ENCODE measurements around the gene DTWD1.

DTWD1 gene

DNA sequence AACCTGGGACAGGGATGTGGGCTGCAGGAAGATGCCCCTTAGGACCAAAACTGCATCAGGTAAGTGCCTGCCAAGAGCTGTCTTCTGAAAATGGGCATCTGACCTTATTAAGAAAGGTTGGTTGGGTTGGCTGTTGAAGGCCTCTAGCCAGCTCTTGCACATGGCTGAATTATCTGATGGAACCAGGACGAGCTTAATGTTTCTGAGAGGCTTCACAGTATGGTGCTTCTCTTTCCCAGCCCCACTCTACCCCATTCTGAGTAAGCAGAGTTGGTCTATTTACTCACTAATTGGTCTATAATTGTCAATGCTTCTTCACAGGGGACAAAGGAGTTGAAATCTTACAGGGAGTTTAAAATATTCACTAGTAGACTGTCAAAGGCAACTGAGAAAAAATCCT lies 48.4 kb downstream of the DTWD1 start:
- no peaks in the 10 kb centered on the region for H3K4me1 ChIP-seq (ENCODE audit: control insufficient read depth in 1 of 2, insufficient read depth in 2 of 2, low read length in 2 of 2)
- H3K9me3 ChIP-seq (ENCODE audit: control insufficient read depth in 1 of 2, low read length in 2 of 2) = no peaks in the 10 kb centered on the region
- H3K4me3 ChIP-seq (ENCODE audit: low read depth in 1 of 2, low read length in 2 of 2) = no peak overlapping the region
- no peaks in the 10 kb centered on the region for H3K27me3 ChIP-seq (ENCODE audit: control insufficient read depth in 1 of 2, insufficient read depth in 2 of 2, low read length in 2 of 2)
- no peak overlapping the region for H3K9ac ChIP-seq (ENCODE audit: low read depth in 1 of 2, low read length in 2 of 2)
- H3K36me3 ChIP-seq (ENCODE audit: control insufficient read depth in 1 of 2, insufficient read depth in 2 of 2, low read length in 2 of 2) = no peaks in the 10 kb centered on the region
- H3K27ac ChIP-seq (ENCODE audit: low read depth, low read length) = no peak overlapping the region

DNA sequence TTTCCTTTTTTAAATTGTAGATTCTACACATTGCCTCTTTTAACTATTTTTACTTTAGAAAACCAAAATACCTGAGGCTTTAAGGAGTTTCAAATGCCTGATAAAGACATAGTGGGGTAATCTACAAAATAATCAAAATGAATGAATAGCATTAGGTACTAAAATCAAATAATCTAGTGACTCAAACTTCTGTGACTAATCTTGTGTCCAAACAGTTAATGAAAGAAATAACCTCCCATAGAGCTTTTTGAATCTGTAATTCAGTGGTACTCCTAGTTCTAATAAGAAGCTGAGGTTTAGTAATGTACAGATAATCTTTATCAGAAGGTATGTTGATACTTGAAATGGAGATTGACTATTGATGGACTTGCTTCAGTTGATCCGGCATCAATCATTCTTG lies 53.0 kb downstream of the DTWD1 start:
- H3K9me3 ChIP-seq (ENCODE audit: control insufficient read depth in 1 of 2, low read length in 2 of 2) = no peaks in the 10 kb centered on the region
- no peaks in the 10 kb centered on the region for H3K4me1 ChIP-seq (ENCODE audit: control insufficient read depth in 1 of 2, insufficient read depth in 2 of 2, low read length in 2 of 2)
- H3K27me3 ChIP-seq (ENCODE audit: control insufficient read depth in 1 of 2, insufficient read depth in 2 of 2, low read length in 2 of 2) = no peaks in the 10 kb centered on the region
- no peak overlapping the region for H3K27ac ChIP-seq (ENCODE audit: low read depth, low read length)
- no peak overlapping the region for H3K9ac ChIP-seq (ENCODE audit: low read depth in 1 of 2, low read length in 2 of 2)
- no peak overlapping the region for H3K4me3 ChIP-seq (ENCODE audit: low read depth in 1 of 2, low read length in 2 of 2)
- no peaks in the 10 kb centered on the region for H3K36me3 ChIP-seq (ENCODE audit: control insufficient read depth in 1 of 2, insufficient read depth in 2 of 2, low read length in 2 of 2)

DNA sequence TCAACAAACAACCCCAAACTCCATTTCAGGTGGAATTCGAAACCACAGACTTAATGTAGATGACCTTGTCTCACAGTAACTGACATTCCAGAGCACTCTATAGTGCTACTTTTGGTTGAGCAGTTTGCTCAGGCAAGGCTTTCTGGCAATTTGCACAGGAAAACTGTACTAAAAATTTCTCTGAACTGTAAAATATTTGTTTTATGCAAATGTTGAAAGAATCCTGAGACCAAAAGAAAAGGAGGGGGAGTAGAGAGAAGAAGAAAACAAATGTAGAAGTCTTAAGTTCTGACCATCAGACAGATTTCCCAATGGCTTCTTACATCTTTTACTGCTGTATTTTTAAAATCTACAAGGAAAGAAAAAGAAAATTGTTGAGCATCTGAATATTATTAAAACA lies 53.5 kb downstream of the DTWD1 start:
- Histone ChIP-seq H3K27ac (ENCODE audit: low read depth, low read length) (no peak overlapping the region), H3K4me1 (ENCODE audit: control insufficient read depth in 1 of 2, insufficient read depth in 2 of 2, low read length in 2 of 2) (no peaks in the 10 kb centered on the region), H3K4me3 (ENCODE audit: low read depth in 1 of 2, low read length in 2 of 2) (no peak overlapping the region), H3K9me3 (ENCODE audit: control insufficient read depth in 1 of 2, low read length in 2 of 2) (no peaks in the 10 kb centered on the region), H3K27me3 (ENCODE audit: control insufficient read depth in 1 of 2, insufficient read depth in 2 of 2, low read length in 2 of 2) (no peaks in the 10 kb centered on the region), H3K9ac (ENCODE audit: low read depth in 1 of 2, low read length in 2 of 2) (no peak overlapping the region), H3K36me3 (ENCODE audit: control insufficient read depth in 1 of 2, insufficient read depth in 2 of 2, low read length in 2 of 2) (no peaks in the 10 kb centered on the region)

DNA sequence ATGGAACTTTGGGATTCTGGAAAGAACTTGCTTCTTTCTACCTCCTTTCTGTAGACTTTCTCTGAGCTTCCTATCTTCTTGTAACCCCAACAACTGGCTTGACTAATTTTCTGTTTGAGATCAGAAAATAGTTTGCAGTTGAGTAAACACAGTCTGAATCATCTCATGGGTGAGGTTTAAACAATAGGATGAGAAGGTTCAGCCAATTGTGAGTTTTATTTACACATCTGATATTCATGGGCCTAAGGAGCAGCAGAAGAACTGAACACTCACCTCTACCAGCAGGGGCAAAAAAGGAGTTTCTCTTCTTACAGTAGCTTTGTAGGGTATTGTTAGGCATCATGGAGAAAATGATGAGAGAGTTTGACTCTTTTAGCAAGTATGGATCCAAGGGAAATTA lies 54.2 kb downstream of the DTWD1 start:
- no peaks in the 10 kb centered on the region for H3K4me1 ChIP-seq (ENCODE audit: control insufficient read depth in 1 of 2, insufficient read depth in 2 of 2, low read length in 2 of 2)
- H3K27me3 ChIP-seq (ENCODE audit: control insufficient read depth in 1 of 2, insufficient read depth in 2 of 2, low read length in 2 of 2) = no peaks in the 10 kb centered on the region
- H3K27ac ChIP-seq (ENCODE audit: low read depth, low read length) = no peak overlapping the region
- H3K9me3 ChIP-seq (ENCODE audit: control insufficient read depth in 1 of 2, low read length in 2 of 2) = no peaks in the 10 kb centered on the region
- H3K9ac ChIP-seq (ENCODE audit: low read depth in 1 of 2, low read length in 2 of 2) = no peak overlapping the region
- no peaks in the 10 kb centered on the region for H3K36me3 ChIP-seq (ENCODE audit: control insufficient read depth in 1 of 2, insufficient read depth in 2 of 2, low read length in 2 of 2)
- no peak overlapping the region for H3K4me3 ChIP-seq (ENCODE audit: low read depth in 1 of 2, low read length in 2 of 2)

DNA sequence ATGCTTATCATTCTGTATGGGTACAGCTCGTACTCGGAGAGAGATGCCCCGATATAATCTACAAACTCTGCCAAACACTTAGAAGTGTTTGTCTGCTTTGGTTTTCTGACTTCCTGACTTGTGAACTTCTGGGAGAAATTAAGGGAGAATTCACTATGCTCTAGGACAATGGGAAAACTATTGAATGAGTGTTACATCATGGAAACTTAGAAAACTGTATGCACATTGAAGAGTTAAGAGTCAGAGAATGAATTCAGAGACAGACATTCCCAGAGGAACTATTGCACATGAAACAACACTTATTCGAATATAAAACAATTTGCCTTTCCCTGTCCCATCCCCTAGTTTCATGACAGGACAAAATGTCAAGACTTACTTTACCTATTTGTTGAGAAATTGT lies 57.8 kb downstream of the DTWD1 start:
- no peak overlapping the region for H3K27ac ChIP-seq (ENCODE audit: low read depth, low read length)
- no peaks in the 10 kb centered on the region for H3K27me3 ChIP-seq (ENCODE audit: control insufficient read depth in 1 of 2, insufficient read depth in 2 of 2, low read length in 2 of 2)
- no peaks in the 10 kb centered on the region for H3K4me1 ChIP-seq (ENCODE audit: control insufficient read depth in 1 of 2, insufficient read depth in 2 of 2, low read length in 2 of 2)
- no peaks in the 10 kb centered on the region for H3K9me3 ChIP-seq (ENCODE audit: control insufficient read depth in 1 of 2, low read length in 2 of 2)
- H3K36me3 ChIP-seq (ENCODE audit: control insufficient read depth in 1 of 2, insufficient read depth in 2 of 2, low read length in 2 of 2) = no peaks in the 10 kb centered on the region
- H3K9ac ChIP-seq (ENCODE audit: low read depth in 1 of 2, low read length in 2 of 2) = no peak overlapping the region
- H3K4me3 ChIP-seq (ENCODE audit: low read depth in 1 of 2, low read length in 2 of 2) = no peak overlapping the region

DNA sequence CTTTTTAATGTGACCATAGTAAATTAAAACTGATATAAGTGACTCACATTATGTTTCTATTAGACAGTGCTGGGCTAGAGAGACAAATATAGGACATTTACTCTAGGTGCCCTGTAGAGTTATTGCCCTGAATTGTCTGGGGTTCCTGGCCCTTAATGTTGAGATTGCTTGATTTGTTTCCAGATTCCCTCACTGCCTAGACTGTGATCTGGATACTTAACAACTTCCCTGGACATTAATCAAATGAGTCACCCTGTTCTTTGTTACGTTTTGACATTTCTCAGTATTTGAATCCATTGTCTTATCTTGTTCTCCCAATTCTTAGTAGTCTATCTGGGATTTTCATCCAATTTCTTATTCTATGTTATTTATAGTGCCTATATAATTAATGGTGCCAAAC lies 65.8 kb downstream of the DTWD1 start:
- no peaks in the 10 kb centered on the region for H3K36me3 ChIP-seq (ENCODE audit: control insufficient read depth in 1 of 2, insufficient read depth in 2 of 2, low read length in 2 of 2)
- H3K27ac ChIP-seq (ENCODE audit: low read depth, low read length) = no peak overlapping the region
- H3K9me3 ChIP-seq (ENCODE audit: control insufficient read depth in 1 of 2, low read length in 2 of 2) = no peaks in the 10 kb centered on the region
- no peak overlapping the region for H3K9ac ChIP-seq (ENCODE audit: low read depth in 1 of 2, low read length in 2 of 2)
- H3K27me3 ChIP-seq (ENCODE audit: control insufficient read depth in 1 of 2, insufficient read depth in 2 of 2, low read length in 2 of 2) = no peaks in the 10 kb centered on the region
- H3K4me1 ChIP-seq (ENCODE audit: control insufficient read depth in 1 of 2, insufficient read depth in 2 of 2, low read length in 2 of 2) = no peaks in the 10 kb centered on the region
- no peak overlapping the region for H3K4me3 ChIP-seq (ENCODE audit: low read depth in 1 of 2, low read length in 2 of 2)

DNA sequence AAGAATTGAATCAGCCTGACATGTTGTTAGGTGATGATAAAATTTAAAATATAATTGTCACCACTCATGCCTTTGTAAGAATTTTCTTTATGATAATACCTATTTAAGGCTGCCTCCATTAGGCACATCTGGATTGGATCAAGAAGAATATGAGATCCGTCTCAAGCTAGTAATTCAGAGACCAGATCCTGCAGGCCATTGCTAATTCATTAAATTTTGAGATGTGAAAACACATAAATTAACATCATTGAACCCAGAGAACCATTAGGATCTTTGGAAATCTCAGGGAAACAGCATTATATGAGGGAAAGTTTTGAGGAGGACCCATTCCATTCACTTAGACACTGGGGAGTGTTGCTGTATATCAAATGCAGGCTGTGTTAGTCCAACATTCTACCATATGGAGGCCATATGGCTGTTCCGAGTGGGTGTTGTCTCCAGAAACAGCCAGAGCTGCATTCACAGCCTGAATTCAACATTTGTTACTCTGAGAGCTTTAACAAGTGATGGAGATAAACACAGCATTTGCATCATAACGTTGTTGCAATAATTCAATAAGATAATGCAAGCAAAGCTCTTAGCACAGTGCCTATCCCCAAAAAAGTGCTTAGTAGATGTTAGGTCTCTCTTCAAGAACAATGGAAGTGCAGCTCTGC lies 67.4 kb downstream of the DTWD1 start:
- H3K4me3 ChIP-seq (ENCODE audit: low read depth in 1 of 2, low read length in 2 of 2) = no peak overlapping the region
- no peak overlapping the region for H3K27ac ChIP-seq (ENCODE audit: low read depth, low read length)
- no peaks in the 10 kb centered on the region for H3K9me3 ChIP-seq (ENCODE audit: control insufficient read depth in 1 of 2, low read length in 2 of 2)
- no peaks in the 10 kb centered on the region for H3K36me3 ChIP-seq (ENCODE audit: control insufficient read depth in 1 of 2, insufficient read depth in 2 of 2, low read length in 2 of 2)
- no peaks in the 10 kb centered on the region for H3K27me3 ChIP-seq (ENCODE audit: control insufficient read depth in 1 of 2, insufficient read depth in 2 of 2, low read length in 2 of 2)
- no peaks in the 10 kb centered on the region for H3K4me1 ChIP-seq (ENCODE audit: control insufficient read depth in 1 of 2, insufficient read depth in 2 of 2, low read length in 2 of 2)
- no peak overlapping the region for H3K9ac ChIP-seq (ENCODE audit: low read depth in 1 of 2, low read length in 2 of 2)

DNA sequence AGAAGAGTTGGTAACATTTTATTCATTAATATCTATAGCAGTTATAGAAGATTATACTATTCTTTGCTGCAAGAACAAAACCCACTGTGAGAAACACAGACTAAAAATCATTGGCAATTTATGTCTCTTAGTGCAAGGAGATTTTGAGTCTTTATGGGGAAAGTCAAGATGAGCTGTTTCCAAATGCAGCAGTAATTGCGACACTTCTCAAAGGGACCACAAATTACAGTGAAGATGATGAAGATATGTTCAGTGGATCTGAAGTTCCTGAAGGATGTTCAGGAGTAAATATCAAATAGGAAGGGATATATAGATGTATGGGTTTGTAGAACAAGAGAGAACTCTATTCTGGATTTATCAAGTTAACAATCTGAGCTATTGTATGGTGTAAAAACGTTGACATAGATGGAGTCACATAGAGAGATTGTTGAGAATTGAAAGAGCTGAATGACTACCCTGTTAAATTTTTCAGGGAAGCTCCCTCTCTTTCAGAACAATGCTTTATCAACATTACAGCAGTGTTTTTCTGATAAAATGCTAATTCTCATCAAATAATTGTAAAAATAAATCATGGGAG lies 71.8 kb downstream of the DTWD1 start:
- H3K27me3 ChIP-seq (ENCODE audit: control insufficient read depth in 1 of 2, insufficient read depth in 2 of 2, low read length in 2 of 2) = no peaks in the 10 kb centered on the region
- no peaks in the 10 kb centered on the region for H3K36me3 ChIP-seq (ENCODE audit: control insufficient read depth in 1 of 2, insufficient read depth in 2 of 2, low read length in 2 of 2)
- no peaks in the 10 kb centered on the region for H3K9me3 ChIP-seq (ENCODE audit: control insufficient read depth in 1 of 2, low read length in 2 of 2)
- no peaks in the 10 kb centered on the region for H3K4me1 ChIP-seq (ENCODE audit: control insufficient read depth in 1 of 2, insufficient read depth in 2 of 2, low read length in 2 of 2)
- H3K27ac ChIP-seq (ENCODE audit: low read depth, low read length) = no peak overlapping the region
- H3K4me3 ChIP-seq (ENCODE audit: low read depth in 1 of 2, low read length in 2 of 2) = no peak overlapping the region
- no peak overlapping the region for H3K9ac ChIP-seq (ENCODE audit: low read depth in 1 of 2, low read length in 2 of 2)

DNA sequence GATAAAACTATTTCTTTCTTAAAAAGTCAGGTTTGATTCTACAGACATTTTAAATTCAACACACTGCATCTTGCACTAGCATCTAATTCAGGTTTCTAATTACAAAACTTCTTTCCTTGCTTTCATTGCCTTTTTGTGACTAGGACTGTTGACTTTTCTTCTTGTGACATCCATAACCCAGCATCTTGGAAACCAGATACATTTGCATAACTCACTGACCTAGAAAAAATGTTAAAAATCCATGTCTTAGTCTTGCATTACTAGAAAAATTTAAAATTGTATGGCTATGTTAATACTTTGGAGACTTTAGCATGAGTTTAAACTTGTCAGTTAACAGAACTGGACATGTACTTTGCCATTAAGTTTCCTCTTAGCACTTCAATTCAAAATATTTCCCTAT lies 72.7 kb downstream of the DTWD1 start:
- Histone ChIP-seq H3K4me3 (ENCODE audit: low read depth in 1 of 2, low read length in 2 of 2) (no peak overlapping the region), H3K9ac (ENCODE audit: low read depth in 1 of 2, low read length in 2 of 2) (no peak overlapping the region), H3K27me3 (ENCODE audit: control insufficient read depth in 1 of 2, insufficient read depth in 2 of 2, low read length in 2 of 2) (no peaks in the 10 kb centered on the region), H3K36me3 (ENCODE audit: control insufficient read depth in 1 of 2, insufficient read depth in 2 of 2, low read length in 2 of 2) (no peaks in the 10 kb centered on the region), H3K4me1 (ENCODE audit: control insufficient read depth in 1 of 2, insufficient read depth in 2 of 2, low read length in 2 of 2) (no peaks in the 10 kb centered on the region), H3K9me3 (ENCODE audit: control insufficient read depth in 1 of 2, low read length in 2 of 2) (no peaks in the 10 kb centered on the region), H3K27ac (ENCODE audit: low read depth, low read length) (no peak overlapping the region)

DNA sequence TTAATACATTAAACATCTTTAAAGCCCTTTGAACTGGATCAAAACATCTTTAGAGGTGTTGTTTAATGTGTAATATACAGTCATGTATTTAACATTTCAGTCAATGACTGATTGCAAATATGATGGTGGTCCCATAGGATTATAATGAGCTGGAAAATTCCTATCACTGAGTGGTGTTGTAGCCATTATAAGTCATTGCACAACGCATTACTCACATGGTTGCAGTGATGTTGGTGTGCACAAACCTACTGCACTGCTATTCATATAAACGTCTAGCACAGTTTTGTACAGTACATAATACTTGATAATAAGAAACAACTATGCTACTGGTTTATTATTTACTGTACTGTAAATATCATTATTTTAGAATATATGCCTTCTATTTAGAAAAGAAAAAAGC lies 75.6 kb downstream of the DTWD1 start:
- Histone ChIP-seq H3K9me3 (ENCODE audit: control insufficient read depth in 1 of 2, low read length in 2 of 2) (no peaks in the 10 kb centered on the region), H3K4me1 (ENCODE audit: control insufficient read depth in 1 of 2, insufficient read depth in 2 of 2, low read length in 2 of 2) (no peaks in the 10 kb centered on the region), H3K27ac (ENCODE audit: low read depth, low read length) (no peak overlapping the region), H3K4me3 (ENCODE audit: low read depth in 1 of 2, low read length in 2 of 2) (no peak overlapping the region), H3K9ac (ENCODE audit: low read depth in 1 of 2, low read length in 2 of 2) (no peak overlapping the region), H3K36me3 (ENCODE audit: control insufficient read depth in 1 of 2, insufficient read depth in 2 of 2, low read length in 2 of 2) (no peaks in the 10 kb centered on the region), H3K27me3 (ENCODE audit: control insufficient read depth in 1 of 2, insufficient read depth in 2 of 2, low read length in 2 of 2) (no peaks in the 10 kb centered on the region)

DNA sequence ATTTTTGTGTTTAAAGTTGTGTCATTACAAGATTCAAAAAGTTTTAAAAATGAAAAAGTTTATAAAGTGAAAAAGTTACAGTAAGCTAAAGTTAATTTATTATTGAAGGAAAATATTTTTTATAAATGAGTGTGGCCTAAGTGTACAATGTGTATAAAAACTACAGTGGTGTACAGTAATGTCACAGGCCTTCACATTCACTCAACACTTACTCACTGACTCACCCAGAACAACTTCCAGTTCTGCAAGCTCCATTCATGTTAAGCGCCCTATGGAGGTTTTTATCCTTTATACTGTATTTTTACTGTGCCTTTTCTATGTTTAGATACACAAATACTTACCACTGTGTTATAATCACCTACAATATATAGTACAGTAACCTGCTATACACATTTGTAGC lies 76.3 kb downstream of the DTWD1 start:
- no peak overlapping the region for H3K27ac ChIP-seq (ENCODE audit: low read depth, low read length)
- no peaks in the 10 kb centered on the region for H3K9me3 ChIP-seq (ENCODE audit: control insufficient read depth in 1 of 2, low read length in 2 of 2)
- no peak overlapping the region for H3K4me3 ChIP-seq (ENCODE audit: low read depth in 1 of 2, low read length in 2 of 2)
- H3K9ac ChIP-seq (ENCODE audit: low read depth in 1 of 2, low read length in 2 of 2) = no peak overlapping the region
- no peaks in the 10 kb centered on the region for H3K36me3 ChIP-seq (ENCODE audit: control insufficient read depth in 1 of 2, insufficient read depth in 2 of 2, low read length in 2 of 2)
- H3K4me1 ChIP-seq (ENCODE audit: control insufficient read depth in 1 of 2, insufficient read depth in 2 of 2, low read length in 2 of 2) = no peaks in the 10 kb centered on the region
- H3K27me3 ChIP-seq (ENCODE audit: control insufficient read depth in 1 of 2, insufficient read depth in 2 of 2, low read length in 2 of 2) = no peaks in the 10 kb centered on the region
